Hematopoietic multipotent progenitor cell treated with erythropoietin and hydrocortisone succinate and interleukin-3 and kit ligand, for 4 days (in vitro differentiated cells): Measurements from ENCODE around the gene ZNF740.
A peak's percentile ranks its signal among the peaks of the same experiment; 100 is the strongest.
"Not testable (repeated sequence)": the region's sequence is repeated elsewhere in the genome, so short reads cannot be mapped to it uniquely, and the experiment has no call there.

ENCODE experiments used
- DNase-seq: peaks from one replicate; pipeline ENCODE4 v3.0.0-alpha.2; 2015

Gene ZNF740

DNA sequence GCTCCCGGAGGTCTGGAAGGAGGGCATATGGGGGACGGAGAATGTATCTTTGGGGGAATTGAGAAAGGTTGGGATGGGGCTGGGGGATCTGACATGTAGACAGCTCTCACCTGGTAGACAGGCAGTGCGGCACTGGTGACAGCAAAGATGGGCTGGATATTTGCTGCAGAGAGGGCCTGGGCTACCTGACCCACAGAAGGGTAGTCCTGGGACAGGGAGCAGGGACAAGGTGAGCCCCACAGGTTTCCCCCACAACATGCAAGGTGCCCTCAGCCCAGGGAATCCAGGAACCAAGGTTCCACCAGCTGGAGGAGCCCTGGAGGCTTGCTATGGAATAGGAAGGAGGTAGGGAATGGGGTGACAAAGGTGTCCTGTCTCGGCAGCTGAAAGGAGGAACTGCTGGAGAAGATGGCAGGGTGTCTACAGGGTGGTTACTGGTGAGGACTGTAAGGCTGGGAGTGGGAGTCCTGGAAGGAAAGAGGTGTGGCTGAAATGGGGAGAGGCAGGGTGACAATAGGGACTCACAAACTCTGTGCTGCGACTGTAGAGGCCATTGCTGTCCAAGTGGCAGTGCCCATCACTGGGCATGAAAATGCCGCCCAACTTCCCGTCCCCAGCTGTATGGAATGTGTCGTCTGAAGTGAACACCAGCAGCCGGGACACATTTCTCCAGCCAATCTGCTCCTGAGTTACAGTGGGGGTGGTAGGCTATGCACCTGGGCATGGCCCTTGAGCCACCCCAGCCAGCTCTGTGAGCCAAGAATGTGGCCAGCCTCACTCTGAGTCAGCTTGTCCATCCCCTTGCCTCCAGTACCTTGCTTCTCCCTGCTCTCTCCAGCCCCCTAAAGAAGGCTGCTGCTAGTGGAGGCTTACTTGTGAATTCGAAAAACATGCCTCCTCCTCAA, 15.2 kb downstream of the ZNF740 start:
- DNase-seq: no peak

DNA sequence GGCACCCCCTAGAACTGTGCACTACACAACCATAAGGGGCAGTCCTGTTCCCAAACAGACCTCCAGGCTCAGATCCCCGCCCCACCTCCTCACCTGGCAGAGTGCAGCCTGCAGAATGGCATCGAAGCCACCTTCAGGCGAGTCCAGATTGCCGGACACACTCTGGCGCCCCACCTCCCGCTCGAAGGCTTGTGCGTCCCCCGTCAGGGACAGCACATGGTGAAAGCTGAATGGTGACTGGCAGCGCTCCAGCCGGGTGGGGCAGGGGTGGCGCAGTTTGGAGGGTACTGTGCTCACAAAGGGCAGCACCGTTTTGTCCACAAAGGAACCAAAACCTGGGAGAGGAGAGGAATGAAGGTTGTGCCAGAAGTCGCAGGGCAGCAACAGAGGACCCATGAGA, 16.0 kb downstream of the ZNF740 start:
- no peak for DNase-seq

DNA sequence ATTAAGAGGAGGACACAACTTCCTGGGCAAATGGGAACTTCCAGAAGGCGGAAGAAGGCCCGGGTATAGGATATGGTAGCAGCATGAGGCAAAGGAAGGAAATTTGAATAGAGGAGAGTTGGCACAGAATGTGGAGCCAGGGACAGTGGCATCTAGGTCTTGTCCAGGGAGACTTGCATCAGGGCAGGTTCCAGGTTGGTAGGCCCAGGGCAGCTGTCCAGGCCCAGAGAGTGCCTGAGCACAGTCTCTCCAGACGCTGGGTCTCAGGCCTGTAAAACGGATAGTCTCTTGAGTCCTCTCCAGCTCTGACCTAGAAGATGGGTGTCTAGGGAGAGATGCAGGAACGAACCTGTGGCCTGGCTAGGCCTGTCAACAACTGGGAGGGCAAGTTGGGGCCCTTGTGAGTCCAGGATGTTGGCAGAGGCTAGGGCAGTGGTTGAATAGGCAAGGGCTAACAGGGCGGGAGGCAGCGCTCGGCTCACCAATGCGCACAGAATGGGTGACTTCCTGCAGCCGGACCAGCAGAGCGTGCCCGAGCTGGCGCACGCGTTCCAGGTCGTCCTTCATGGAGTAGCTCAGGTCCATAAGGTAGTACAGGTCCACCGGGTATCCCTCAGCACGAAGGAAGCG, 16.6 kb downstream of the ZNF740 start:
- DNase-seq: no peak

DNA sequence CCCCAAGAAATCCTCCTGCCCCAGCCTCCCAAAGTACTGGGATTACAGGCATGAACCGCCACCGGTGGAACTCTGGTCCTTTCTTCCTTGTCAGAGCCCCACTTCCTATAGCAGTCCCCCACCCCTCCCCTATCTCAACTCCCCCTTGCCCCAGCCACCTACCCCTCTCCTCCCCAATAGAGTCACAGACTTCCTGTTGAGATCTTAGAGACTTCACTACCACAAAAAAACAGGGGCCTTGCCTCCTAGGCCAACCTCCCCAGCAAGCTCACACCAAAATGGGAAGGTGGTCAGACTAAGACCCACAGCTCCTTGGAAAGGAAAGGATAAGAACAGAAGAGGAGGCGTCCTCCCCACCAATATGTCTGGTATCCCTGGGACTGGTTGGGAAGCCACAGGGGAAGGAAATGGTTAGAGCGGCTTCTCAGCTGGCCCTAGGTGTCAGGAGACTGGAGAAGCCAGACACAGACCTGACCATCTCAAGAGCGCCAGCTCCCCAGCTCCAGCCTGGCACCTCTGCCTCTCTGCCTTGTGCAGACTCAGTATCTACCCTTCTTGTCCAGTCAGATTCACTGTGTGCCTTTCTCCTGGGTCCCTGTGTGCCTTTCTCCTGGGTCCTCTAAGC, 18.1 kb downstream of the ZNF740 start:
- DNase-seq: peak; percentile 55

DNA sequence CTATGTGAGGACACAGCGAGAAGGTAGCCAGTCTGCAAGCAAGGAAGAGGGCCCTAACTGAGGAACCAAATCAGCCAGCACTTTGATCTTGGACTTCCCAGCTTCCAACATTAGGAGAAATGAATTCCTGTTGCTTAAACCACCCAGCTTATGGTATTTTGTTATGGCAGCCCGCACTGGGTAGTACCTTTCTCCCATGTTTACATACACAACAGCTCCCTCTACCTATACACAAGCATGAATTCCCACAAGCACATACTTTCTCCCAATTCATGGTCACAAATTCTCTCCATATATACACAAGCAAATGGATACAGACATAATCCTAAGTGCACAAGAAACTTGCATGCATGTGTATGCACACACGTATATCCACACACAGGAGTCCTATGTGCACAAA, 19.2 kb downstream of the ZNF740 start:
- DNase-seq: no peak

DNA sequence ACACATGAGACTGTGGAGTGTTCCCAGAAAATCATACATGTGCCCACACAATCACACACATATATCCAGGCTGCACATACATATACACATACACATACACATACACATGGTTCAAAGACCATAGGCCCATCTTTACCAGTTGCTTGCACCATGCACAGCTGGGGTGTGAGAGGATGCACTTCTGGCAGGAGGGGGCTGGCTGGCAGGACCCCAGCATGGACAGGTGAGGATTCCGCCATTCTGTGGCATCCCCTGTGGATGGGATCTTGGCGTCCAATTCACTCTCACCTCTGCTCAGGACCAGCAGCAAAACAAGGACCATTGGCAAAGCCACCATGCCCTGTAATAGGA, 19.6 kb downstream of the ZNF740 start:
- no peak for DNase-seq

DNA sequence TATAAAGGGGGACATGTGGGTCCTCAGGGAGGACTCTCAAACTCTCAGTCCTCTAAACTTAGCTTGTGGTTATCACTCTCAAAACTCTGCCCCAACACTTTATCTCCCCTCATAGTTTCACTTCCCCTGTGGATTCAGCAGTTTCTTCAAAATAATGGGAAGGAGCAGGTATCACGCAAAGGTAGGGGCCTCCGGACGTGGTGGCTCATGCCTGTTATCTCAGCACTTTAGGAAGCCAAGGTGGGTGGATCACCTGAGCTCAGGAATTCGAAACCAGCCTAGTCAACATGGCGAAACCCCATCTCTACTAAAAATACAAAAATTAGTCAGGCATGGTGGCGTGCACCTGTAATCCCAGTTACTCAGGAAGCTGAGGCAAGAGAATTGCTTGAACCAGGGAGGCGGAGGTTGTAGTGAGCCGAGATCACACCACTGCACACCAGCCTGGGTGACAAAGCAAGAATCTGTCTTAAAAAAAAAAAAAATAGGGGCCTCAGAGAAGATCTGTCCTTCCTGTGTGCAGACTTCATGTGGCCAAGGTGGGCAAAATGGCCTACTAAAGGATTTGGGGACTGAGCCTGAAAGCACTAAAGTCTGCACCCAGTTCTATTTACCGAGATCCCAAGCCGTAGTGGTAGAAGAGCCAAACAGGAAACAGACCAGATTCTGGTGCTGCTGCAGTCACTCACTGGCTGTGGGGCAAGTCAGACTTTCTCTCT, 20.1 kb downstream of the ZNF740 start:
- peak; percentile 70 for DNase-seq

DNA sequence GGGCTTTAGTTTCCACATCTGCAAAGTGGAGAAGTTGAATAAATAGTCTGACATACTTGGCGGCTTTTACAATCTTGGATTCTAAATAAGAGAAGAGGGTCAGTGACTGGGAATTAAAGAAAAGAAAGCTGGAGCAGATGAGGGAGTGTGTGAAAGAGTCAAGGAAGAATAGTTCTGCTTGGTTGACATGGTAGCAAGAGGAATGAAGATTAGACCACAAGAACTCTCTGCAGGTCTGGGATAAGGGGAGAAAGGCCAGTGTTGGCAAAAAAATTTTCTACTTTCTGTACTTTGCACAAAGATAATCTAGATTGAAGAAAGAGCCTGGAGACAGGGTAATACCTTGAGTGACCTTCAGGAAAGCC, 20.6 kb downstream of the ZNF740 start:
- peak; percentile 80 for DNase-seq

DNA sequence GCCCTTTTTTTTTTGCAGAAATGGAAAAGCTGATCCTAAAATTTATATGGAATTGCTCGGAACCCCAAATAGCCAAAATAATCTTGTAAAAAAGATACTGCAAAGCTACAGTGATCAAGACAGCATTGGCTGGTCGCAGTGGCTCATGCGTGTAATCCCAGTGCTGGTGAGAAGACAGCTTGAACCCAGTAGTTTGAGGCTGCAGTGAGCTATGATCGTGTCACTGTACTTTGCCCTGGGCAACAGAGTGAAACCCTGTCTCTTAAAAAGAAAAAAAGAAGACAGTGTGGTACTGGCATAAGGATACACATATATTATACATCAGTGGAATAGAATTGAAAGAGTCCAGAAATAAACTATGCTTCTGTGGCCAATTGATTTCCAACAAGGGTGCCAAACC, 21.1 kb downstream of the ZNF740 start:
- no peak for DNase-seq

DNA sequence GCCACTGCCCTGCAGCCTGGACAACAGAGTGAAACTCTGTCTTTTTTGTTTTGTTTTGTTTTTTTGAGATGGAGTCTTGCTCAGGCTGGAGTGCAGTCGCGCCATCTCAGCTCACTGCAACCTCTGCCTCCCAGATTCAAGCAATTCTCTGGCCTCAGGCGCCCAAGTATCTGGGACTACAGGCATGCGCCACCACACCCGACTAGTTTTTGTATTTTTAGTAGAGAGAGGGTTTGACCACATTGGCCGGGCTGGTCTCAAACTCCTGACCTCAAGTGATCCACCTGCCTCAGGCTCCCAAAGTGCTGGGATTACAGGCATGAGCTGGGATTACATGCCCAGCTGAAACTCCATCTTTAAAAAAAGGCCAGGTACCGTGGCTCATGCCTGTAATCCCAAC, 21.8 kb downstream of the ZNF740 start:
- not testable (repeated sequence) for DNase-seq

DNA sequence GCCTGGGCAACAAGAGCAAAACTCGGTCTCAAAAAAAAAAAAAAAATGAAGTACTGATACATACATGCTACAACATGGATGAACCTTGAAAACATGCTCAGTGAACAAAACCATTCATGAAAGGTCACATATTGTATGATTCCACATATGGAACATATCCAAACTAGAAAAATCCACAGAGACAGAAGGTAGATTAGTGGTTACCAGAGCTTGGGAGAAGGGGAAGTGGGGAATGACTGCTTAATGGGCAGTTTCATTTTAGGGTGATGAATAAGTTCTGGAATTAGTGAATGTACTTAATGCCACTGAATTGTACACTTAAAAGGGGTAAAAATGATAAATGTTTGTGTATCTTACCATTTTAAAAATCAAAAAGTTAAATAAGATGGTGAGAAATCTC, 23.8 kb downstream of the ZNF740 start:
- DNase-seq: no peak

DNA sequence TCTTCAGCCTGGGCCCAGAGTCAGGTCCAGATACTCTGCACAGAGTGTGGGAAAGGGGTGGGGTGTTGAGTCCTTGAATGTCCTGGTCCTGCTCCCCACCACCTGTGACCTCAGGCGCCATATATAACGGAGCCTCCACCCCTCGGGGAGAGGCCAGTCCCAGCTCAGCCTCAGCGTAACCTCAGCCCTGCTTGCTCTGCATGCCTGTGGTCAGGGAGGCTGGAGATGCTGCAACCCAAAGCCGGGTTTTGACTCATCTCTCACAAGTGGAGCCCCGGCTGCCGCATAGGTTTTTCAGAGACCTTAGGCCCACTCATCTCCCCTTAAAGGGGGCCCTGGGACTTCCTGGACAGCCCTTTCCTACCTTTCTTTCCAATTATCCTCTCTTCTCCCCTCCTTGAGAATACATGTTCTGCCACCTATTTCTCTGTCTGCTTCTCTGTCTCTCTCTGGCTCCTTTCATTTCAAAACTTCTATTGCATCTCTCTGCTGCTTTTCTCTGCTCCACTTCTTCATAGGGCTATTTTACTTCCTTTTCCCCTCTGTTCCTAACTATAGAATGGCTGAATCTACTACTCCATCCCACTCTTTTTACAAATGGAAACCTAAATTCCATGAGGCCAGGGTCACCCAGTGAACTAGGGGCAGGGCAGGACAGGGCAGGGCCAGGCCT, 25.4 kb downstream of the ZNF740 start:
- peak; percentile 54 for DNase-seq

DNA sequence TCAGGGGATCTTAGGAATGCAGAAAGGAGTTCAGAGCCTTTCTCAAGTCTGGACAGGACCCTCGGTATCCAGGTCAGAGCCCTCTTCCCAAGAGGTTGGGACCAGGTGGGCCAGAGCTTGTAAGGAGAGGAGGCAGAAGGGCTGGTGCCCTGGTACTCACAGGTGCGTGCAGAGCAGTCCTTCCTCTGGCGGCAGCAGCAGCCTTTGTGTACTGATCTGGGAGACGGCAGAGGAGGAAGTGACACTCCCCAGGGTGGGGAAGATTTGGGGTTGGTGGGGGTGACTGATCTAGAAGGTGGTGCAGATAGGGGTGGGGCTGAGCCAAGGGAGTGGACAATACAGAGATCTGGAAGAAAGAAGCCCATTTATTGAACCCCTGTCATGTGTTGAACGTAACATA, 26.5 kb downstream of the ZNF740 start, which contains the start of gene ITGB7:
TSS of gene ITGB7 (minus strand) at position 210 of the 400 bp plus-strand sequence. CDS start 6,808 bp downstream, outside the sequence.
- DNase-seq: peak; percentile 86

DNA sequence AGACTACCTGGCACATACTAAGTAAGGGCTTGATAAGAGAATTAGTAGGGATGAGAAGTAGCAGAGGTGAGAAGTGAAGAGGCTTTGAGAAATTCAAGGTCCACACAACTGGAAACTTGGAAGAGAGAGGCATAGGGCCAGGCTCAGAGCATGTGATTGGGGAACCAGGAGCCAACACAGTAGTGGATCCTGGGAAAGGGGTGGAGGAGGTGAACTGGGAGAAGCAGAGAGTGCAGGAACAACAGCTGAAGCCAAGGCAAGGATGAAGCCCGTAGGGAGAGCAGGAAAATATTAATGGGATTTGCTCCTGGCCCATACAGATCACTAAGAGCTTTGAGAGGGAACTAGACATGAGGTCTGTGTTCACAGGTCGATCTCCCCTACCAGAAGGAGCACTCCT, 27.9 kb downstream of the ZNF740 start:
- no peak for DNase-seq

DNA sequence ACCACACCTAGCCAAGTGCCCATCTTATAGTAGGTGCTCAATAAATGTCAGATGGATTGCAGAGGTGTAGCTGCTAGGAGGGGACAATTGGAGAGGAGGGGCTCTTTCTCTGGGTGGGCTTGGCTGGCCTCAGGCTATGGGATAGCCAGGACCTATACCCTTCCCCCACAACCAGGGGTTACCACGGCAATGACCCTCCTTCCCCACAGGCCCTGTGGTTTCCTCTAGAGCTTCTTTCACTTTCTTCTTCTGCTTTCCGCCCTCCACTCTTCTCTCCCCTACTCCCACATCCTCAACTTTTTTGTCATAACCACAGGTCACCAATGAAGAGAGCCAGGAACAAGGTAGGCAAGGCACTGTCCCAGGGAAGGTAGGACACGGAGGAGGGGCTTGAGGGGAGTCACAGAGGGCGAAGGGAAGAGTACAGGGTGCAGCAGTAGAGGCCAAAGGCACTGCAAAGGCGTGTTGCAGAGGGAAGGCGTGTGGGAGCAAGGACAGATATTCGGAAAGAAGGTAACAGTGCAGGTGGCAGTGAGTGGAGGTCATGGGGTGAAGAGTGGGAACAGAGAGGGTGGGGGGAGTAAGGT, 28.4 kb downstream of the ZNF740 start:
- DNase-seq: peak; percentile 79

DNA sequence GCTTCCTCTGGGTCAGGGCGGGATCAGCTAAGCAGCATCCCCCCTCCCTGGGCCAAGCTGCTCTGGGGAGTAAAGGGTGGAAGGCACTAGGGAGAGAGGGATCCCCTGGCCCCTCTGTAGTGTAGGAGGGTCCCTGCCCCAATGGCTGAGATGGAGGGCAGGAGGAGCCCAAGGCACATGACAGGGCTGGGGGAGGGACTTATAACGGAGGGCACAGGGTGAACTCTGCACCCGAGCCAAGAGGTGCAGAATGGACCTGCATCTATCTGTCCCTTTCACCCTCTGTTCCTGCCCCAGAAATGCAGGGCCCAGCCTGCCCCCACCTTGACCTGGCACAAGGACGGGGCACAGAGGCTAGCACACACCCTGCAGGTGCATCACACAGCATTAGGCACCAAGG, 30.3 kb downstream of the ZNF740 start:
- no peak for DNase-seq

DNA sequence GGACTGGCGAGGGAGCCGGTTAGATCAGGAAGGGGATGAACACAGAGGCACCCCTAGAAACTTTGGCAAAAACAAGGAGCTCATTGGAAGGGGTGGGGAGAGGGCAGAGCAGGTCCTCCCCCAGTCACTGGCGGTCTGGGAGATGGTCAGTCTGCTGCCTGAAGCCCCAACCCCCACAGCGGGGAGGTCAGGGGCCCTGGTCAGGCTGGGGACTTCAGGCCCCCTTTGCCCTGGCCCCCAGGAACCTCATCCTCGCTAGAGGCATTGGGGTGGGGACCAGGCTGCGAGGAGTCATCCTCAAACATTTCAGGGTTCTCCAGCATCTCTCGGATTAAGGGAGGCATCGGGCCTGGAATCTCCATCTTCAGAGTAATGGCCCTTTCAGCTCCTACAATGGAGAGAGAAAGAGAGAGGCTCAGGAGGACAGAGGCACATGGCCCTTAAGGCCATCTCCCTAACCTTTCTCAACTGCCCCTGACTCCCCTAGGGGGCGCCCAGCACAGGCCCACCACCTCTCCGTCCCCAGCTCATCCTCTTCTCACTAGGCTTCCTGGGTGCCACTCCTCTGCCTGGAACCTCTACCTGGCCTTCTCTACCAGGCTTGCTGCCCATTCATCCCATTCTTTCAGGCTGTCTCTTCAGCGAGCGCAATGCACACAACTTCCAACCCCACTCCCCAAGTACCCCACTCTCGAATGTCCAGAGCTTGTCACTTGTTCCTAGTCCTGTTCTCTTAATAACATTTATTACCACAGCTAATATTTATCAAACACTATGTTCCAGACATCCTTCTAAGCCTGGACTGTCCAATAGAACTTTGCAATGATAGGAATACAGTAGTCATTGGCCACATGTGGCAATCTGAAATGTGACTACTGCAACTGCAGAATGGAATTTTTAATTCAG, 31.2 kb downstream of the ZNF740 start:
- DNase-seq: peak; percentile 67

DNA sequence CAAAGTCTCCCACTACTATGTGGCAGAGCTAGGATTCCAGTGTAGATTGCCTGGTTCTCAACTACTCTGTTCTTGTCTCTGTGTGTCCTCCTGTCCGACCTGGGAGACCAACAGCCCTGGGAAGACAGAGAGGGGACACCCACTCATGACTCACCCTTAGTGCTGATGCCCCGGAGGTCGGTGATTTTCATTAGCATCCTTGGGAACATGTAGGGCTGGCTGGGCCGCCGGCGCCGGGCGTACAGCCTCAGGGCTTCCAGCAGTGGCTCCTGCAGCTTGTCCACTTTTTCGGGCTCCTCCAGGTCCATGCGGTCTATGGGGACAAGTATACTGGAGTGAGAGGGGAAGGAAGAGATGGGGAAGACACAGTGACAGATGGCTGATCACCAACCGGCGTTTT, 32.4 kb downstream of the ZNF740 start:
- no peak for DNase-seq

DNA sequence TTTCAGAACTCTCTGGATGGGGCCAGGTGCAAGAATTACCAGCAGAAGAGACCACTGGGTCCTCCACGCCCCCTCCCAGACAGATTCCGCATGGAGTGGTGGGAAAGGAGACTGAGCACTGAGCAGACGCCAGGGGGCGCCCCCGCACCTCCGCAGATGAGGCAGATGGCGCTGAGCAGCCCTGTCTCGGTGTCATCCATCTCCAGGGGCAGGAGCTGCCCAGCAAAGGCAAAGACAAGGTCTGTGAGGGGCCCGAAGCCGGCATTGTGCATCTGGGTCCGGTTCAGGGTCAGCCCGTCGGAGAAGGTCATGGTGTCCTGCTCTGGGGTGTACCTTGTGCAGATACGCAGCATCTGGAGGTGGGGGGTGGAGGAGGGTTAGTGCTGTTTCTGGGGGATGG, 32.8 kb downstream of the ZNF740 start:
- DNase-seq: peak; percentile 90

DNA sequence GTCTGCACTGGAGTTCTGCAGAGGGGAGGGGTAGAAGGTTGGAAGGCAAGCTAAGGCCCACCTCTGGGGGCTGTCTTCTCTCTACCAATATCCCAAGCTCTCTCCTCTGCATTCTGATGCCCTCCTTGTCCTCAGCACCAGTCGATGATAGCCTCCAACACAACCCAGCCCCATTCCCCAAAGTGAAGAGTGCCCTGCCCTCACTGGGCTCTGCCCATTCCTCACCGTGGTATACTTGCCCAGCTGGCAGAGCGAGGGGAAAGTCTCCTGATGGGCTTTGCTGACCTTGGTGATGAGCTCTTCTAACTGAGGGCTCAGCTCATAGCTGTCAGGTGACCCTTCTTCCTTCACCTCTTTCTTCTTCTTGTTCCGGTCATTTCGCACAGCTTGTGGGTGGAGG, 33.7 kb downstream of the ZNF740 start:
- no peak for DNase-seq
